OCI-LY7 (cell line): Measurements from ENCODE around the gene KANSL1L.

Experiments
- CTCF ChIP-seq: fragments of 200-600 bp; sonication (generic); conservative IDR thresholded peaks from 2 replicates; pipeline ENCODE4 v1.5.1; 2014; ENCODE audit warnings: mild to moderate bottlenecking, antibody characterized with exemption, low read length, moderate library complexity, mixed read lengths
- EZH2phosphoT487 ChIP-seq: fragments of 200-600 bp; sonication (generic); IDR thresholded peaks from 2 replicates; pipeline ENCODE4 v1.6.1; 2018; ENCODE audit warnings: low read depth, borderline replicate concordance, mild to moderate bottlenecking, mixed run types, antibody characterized with exemption, low read length, moderate library complexity, mixed read lengths

DNA sequence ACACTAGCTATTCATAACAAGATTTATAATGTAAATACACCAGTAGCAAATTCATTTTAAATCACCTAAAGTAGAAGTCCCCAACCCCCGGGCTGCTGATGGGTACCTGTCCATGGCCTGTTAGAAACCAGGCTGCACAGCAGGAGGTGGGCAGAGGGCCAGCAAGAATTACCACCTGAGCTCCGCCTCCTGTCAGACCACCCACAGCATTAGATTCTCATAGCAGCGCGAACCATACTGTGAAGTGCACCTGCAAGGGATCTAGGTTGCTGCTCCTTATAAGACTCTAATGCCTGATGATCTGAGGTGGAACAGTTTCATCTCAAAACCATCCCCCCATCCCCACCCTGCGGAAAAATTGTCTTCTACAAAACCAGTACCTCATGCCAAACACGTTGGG, 71.3 kb downstream of the KANSL1L start:
- TF ChIP-seq CTCF (no peak), EZH2phosphoT487 (no peak)
